GM20431 (cell line): ENCODE data around the gene ANKRD24.
"Not testable (repeated sequence)": the region's sequence is repeated elsewhere in the genome, so short reads cannot be mapped to it uniquely, and the experiment has no call there.

Source experiments
- in situ Hi-C: fragments of 300-500 bp; cut with MseI, MboI; formaldehyde crosslinking; loops from one replicate; pipeline ENCODE4 v1.15.0; 2020; ENCODE audit warnings: low sequenced_read_pairs; ENCODE audit not compliant: unreplicated experiment

Gene ANKRD24

DNA sequence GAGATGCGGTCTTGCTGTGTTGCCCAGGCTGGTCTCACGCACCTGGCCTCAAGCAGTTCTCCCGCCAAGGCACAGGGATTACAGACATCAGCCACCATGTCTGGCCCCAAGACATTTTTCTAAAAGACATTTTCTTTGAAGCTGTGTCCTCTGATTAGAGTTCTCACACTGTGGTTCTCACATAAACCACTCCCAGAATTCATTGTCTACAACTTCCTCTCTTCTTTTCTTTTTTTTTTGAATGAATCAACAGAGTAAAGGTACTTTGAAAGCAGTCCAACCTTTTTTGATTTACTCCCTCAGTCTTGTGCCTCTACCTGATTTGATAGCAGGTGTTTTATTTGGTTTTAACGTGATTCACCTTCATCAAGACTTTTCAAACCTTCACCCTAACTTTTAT is 82.3 kb downstream of the ANKRD24 start:
- in situ Hi-C loops = no loop called here

GRCh38 chr19:4266253-4267000 is 83.9 kb downstream of the ANKRD24 start:
- in situ Hi-C loops = no loop called here

GRCh38 chr19:4267101-4267900 is 84.8 kb downstream of the ANKRD24 start:
- in situ Hi-C loops = no loop called here

- in situ Hi-C loops = no loop called here
Observed at GRCh38 chr19:4267901-4268815, 85.7 kb downstream of the ANKRD24 start.

- in situ Hi-C loops = no loop called here
Observed at GRCh38 chr19:4268816-4269430, 86.4 kb downstream of the ANKRD24 start.

GRCh38 chr19:4272894-4273293 is 90.4 kb downstream of the ANKRD24 start:
- in situ Hi-C loops = no loop called here

DNA sequence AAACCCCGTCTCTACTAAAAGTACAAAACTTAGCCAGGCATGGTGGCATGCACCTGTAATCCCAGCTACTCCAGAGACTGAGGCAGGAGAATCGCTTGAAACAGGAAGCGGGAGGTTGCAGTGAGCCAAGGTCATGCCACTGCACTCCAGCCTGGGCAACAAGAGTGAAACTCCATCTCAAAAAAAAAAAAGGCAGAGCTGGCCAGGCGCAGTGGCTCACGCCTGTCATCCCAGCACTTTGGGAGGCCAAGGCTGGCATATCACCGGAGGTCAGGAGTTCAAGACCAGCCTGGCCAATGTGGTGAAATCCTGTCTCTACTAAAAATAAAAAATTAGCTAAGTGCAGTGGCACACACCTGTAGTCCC is 91.8 kb downstream of the ANKRD24 start:
- in situ Hi-C loops = not testable (repeated sequence)
